Activated CD4-positive, alpha-beta T cell treated with anti-CD3 and anti-CD28 coated beads, Interleukin-2, amount 50 U/mL, for 16 hours (primary cell): ENCODE data around the gene CACHD1.

Experiments used
- DNase-seq: peaks from one replicate; pipeline ENCODE4 v3.0.0-alpha.2; 2020

The CACHD1 gene

DNA sequence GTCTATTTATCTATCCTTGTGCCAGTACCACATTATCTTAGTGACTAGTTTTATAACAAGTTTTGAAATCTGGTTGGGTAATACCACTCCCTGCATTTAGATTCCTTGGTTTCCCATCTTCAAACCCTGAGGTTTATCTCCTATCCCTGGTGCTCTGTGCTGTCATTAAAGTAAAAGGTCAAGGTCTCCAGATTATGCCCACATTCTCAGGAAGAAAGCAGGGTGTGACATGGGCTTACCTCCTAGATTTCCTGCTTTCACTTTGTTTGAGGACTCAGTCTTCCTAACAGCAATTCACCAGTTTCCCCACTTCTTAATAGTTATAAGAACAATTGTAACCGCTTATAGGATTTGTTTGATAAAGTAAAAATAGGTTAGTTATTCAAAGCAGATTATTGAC, 86.0 kb downstream of the CACHD1 start:
- DNase-seq: no peak

GRCh38 chr1:64561993-64562392, 92.1 kb downstream of the CACHD1 start:
- no peak for DNase-seq

DNA sequence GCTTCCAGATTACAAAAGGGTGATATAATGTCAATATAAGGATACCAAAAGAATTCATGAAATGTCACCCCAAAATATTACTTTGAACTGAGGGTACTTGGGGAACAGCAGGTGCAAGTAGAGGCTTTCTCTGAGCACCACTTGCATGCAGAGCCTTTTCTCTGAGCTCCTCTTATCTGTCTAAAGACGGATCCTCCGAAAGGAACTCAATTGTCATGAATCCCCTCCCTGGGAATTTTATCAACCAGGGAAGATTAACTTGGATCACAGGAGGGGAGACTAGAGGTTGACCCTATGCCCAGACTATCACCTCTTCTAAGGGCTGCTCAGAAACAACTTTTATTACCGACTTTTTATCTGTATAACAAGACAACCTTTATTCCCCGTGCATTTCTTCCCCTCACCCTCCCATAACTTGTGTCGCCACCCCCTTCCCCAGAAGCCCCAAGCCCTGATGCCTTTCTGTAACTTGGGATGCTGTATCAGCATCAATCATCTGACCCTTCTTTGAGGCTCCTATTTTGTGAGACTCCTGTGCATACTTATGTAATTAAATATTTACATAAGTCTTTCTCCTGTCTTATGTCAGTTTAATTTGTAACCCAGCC, 94.1 kb downstream of the CACHD1 start:
- DNase-seq: no peak

DNA sequence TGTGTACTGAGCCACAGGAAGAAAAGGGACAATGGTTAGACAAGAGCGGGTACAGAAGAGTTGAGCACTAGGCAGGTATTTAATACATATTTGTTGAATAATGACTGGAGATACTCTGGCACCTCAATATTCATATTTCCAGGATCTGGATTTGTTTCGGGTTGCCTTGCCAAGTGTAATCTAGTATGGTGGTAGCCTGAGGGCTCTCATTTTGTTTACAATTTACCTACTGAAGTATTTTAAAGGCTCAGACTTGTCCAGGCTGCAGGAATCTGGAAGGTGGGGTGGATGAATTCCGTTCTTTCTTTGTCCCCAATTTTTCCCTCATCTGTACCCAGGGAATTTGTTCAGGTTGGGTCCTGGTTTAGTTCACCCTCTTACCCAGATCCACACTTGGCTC, 95.0 kb downstream of the CACHD1 start:
- DNase-seq: no peak

GRCh38 chr1:64567426-64568170, 97.7 kb downstream of the CACHD1 start:
- DNase-seq: no peak

DNA sequence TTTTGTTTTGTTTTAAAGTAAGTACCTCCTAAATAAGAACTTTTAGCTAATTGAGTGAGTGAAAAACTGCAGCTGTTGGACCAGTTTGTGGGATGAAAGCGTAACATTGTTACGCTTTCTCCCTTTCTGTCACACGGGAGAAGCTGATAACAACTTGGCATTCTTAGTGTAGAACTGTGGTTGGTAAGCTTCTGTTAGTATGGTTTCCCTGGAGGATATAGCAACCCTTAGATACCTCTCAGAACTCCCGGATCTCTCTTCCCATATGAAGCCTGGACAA, 98.2 kb downstream of the CACHD1 start:
- no peak for DNase-seq

DNA sequence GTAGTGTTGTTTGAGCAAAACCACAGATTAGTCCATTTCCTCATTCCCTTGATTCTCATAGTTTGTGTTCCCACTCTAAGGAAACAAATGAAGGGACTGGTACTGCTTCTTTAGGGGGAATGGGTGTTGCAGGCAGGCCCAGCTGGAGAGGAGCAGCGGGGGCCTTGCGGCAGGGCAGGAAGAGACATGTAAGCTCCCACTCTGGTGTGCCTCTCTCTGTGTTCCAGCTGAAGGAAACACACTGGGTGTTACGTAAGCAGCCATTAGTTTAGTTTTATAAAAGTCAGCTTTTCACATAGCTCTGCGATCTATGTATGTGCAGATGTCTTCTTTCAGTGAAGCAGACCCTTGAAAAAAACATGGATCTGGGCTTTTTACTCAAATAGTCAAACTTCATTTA, 99.5 kb downstream of the CACHD1 start:
- no peak for DNase-seq

DNA sequence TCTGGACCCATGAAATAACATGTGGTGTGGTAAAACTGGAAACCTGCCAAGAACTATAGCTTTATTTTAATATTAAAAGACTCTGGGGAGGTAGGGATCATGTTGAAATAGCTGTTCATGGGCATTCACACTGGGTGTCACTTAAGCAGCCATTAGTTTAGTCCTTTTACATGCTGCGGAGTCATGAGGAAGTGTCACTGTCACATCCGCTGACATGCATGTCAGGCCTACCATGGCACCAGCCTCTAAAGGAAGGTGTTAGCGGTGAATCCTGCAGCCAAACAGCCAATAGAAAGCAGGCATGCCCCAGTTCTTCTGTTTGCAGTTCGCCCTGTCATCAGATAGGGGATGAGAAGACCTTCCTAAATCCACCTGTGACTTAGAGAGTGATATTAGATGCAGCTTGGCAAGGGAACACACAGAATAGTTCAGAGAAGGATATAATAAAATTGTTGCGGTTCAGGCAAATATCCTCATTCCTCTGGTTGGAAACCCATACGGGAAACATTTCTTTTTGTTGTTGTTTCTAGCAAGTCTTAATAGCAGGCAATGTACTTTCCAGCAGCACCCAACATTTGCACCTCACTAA, 100.4 kb downstream of the CACHD1 start:
- DNase-seq: no peak

DNA sequence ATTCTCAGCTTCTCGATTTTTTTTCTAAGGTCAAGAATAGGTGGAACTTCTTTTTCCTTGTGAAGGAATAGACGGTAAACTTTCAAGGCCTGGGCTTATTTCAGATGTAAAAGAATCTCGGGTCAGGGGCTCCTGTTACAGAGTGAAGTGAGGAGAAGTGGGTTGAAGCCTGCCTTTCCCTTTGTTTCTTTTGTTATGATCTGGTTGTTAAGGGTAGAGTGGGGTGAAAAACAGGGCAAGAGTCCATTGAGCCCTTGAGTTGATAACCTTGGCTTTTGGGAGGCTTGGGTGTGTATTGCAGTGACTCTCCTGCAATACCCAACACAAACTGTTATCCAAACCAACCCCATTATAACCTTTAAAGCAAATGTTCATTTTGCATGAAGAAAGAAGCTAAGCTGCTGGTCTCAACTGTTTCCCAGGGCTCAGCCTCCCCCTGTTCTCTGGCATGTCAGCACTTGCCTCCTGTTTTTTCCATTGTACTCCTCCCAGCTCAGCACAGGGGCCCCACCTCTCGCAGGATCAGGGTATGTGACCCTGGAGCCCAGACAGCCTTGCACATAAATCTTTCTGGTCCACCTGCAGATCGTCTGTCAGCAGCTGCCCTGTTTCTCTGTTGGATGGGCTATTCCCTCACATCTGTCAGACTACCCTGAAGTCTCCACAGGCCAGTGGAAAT, 102.4 kb downstream of the CACHD1 start:
- no peak for DNase-seq

DNA sequence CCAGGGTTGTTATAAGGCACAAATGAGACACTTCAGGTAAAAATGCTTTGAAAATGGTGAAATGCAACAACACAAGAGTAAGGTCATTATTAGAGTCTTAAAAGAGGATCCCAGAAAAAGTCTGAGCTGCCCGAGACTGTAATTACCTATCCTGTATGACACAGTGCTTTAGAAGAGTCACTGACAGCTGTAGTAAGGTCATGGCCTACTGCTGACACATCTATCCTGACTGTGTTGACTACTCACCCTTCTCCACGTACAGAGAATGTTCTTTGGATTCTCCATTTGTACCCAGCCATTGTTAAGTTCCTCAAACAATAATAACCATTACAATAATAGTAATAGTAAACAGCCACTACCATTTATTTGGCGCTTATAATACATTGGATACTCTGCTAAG, 104.4 kb downstream of the CACHD1 start:
- no peak for DNase-seq

DNA sequence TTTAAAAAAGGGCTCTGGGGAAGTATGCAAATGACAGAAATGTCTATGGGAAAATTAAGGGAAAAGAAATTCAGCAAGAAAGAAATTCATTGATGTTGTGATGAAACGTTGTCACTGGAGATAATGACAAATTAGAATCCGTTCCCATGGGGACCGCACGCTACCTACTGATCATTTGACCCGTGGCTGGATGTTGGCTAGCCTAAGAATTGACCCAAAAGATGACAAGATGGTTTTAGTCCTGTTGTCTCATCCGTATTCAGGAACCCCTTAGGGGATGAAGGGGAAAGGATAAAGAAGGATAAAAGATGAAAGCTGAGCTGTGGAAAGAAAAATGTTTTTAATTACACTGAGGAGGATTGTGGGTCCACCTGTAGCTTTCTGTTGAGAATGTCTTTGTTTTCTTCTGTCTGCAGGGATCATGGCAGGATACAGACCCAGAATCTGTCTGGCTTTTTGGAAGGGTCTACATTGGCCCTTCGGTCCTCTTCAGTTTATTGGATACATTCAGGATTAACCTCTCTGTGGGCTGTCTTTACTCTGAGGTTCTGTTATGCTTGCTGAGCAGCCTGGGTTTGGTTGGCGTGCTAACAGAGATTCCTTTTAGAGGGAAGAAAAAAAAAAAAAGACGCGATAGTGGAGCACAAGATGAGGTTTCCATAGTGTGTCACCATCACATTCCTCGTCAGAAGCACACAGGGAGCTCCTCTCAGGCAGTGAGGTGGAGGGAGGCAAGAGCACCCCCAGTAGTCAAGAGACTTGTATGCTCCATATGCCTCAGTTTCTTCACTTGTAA, 106.2 kb downstream of the CACHD1 start:
- DNase-seq: no peak

- DNase-seq: no peak
These were observed 108.5 kb downstream of the CACHD1 start for GRCh38 chr1:64578270-64578973.

DNA sequence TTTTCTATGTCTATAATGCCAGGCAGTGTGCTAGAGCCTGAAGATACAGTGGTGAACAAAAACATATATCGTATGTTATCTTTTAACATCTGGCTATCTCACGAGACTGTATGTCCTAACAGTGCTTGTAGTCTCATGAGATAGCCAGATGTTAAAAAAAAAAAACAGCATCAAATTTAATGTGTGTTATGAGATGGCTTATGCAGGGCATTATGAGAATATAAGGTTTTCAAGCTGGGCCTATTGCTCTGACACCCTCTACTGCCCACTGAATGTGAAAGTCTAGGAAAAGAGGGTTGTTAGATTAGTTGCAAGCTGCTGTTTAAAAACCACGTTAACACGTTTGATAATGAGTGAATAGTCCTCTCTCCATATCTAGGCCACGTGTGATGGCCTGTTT, 109.8 kb downstream of the CACHD1 start:
- no peak for DNase-seq

DNA sequence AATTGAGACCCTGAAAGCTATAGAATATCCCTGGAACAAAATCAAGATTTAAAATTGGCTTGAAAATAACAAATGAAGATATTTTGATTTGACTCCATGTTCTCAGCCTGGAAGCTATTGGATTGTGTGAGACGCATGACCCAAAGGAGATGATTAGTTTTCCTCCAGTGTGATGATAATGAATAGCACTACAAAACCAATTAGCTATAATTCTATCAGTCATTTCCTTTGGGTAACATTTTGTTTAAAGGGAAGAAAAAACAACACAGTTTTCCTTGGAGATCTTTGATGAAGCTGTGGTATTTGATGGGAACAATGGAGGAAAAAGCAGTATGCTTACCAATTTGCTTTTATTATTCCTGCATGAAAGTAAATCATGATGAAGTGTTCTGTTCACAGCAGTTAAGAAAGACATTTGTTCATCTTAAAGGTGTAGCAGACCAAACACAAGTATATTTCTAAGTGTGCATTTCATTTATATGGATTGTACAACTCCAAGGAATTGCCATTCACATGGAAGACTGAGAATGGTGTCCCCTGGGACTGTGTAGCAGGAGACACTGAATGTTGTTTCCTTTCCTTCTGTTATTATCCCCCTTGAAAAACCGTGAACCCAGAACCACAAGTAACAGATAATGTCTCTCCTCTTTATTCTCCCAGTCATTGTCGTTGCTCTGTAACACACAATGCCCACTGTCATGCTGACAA, 111.4 kb downstream of the CACHD1 start:
- no peak for DNase-seq

DNA sequence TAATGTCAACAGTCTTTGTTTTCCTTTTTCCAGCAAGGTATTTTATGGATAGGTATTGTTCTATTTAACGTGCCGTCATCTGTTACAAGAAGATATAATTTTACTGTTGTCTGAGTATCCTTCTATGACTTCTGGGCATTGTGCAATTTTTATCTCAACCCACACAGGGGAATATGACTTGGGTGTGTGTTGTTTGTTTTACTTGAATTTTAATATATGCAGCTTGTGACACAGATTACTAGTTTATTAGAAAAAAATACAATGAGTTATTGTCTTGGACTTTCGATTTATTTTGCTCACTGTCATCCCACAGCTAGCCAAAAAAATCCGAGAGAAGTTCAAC, 111.9 kb downstream of the CACHD1 start:
- no peak for DNase-seq

DNA sequence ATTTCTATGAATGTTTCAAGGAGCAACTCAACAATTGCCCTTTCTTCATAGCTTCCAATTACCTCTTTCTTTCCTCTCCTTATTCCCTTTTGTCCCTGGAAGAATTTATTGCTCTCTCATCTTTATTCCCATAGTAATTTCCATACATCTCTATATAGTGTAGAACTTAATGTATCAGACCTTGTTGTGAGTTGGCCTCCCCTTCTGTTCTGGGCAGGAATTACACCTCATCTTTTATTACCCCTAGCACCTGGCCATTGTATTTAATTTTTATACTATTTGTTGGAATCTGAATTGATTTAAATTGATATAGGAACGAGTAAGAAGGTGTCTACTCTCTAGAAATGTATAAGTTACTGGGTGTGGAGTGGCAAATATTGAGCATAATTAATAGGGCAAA, 114.5 kb downstream of the CACHD1 start:
- DNase-seq: no peak

DNA sequence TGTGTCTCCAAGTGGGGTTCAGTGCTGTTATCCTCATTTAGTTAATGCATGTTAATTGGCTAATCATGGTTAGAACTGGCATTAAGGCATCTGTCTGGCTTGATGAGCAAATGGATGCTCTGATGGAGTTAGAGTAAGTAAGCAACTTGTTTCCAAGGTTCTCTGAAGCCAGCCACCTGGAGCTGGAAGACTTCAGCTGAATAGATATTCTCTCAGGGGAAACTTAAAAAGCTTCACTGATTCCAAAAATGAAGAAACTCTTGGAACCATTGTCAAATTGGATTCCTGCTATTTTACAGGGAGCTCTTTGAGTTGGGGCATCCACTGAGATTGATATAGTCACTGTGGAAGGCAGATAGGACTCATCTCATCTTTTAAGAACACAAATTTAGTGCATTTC, 118.9 kb downstream of the CACHD1 start:
- no peak for DNase-seq

DNA sequence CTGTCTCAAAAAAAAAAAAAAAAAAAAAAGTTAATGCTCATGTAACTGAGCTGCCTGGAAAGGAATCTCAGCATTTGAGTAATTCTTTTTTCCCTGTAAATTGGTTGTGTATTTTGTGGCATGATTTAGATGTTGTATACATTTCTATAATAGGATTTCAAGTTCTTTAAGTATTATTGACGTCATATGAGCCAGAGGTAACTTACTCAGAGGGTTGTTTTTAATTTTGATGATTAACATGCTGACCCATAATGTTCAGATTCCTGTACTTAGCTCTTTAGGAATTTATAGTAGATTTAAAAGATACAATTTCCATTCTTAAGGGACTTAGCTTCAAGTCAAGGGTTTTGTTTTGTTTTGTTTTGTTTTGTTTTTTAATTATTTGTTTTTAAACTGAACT, 120.4 kb downstream of the CACHD1 start:
- DNase-seq: no peak

- no peak for DNase-seq
These were observed 124.5 kb downstream of the CACHD1 start for GRCh38 chr1:64594446-64594845.

DNA sequence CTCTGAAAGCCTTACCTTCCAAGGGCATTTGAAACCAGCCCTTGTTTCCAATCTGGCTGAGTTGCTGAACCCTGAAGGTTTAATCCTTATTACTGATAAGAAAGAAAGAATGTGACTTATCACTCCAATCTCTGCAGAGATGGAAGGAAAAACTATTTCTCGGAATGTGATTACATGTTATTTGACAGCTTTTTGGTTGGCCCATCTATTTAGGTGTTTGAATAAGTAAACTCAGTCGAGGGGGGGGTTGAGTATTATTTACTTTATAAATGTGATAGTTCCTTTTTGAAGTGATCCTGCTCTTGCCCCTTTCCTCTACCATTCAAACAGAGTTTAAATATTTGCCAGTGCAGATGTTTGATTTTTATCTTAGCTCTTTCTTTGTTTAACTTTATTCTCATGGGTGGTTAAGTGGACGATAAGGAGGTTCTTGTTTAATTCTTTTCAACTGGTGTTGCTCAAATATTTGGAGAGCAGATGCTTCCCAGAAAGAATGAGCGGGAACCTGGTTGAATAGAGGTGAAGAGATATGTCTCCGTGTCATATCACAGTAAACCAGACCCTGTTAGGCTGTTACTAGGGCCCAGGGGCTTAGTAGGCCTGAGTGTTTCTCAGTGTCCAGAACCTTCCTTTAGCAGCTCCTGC, 126.1 kb downstream of the CACHD1 start:
- DNase-seq: no peak

- DNase-seq: no peak
These were observed 127.2 kb downstream of the CACHD1 start for GRCh38 chr1:64597113-64597512.

DNA sequence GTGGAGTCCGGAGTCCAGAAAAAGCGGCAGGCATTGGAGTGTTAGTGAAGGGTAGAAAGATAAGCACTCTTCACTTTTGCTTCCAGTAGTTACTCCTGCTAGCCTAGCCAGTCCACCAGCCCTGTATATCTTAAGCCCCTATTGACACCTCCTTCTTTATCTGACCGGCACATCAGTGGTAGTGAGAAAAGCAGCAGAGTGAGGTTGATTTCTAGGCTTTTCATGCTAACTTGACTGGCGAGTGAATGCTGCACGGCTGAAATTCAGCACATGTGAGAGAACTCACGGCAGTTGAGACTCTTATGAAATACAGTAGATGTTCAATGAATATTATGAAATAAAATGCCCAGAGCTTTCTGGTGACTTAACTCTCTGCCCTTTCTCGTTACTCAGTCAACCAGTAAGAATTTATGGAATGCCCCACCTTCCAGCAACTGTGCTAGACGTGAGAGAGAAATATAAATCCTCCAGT, 128.2 kb downstream of the CACHD1 start:
- no peak for DNase-seq
